GM18505 (cell line): ENCODE data around the gene IWS1.

Experiments
- ATAC-seq: cut with Tn5 transposase; IDR thresholded peaks from one replicate; pipeline ENCODE4 v1.9.1; 2021; ENCODE audit not compliant: unreplicated experiment
- POLR2A ChIP-seq: IDR thresholded peaks from 4 replicates; pipeline ENCODE4 v1.6.1; 2011; ENCODE audit warnings: borderline replicate concordance; ENCODE audit not compliant: insufficient read depth, insufficient read length; ENCODE audit errors: extremely low read depth

Gene IWS1

DNA sequence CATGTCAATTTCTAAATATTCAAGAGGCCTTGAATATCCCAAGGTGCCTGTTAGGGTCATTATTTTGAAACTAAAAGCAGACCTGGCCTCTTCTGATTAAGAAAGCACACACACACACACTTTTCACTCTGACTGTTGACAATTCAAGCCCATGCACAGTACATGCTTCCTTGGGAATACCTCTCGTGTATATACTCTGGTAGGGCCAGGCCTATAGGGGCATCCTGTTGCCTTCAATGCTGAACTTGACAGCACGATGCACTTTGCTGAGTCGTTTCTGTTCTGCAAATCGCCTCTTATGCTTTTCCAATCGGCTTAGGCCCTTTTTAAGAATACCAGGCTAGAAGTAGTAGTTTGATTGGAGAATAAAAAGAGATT is 40.6 kb downstream of the IWS1 start:
- no peak for TF ChIP-seq POLR2A

DNA sequence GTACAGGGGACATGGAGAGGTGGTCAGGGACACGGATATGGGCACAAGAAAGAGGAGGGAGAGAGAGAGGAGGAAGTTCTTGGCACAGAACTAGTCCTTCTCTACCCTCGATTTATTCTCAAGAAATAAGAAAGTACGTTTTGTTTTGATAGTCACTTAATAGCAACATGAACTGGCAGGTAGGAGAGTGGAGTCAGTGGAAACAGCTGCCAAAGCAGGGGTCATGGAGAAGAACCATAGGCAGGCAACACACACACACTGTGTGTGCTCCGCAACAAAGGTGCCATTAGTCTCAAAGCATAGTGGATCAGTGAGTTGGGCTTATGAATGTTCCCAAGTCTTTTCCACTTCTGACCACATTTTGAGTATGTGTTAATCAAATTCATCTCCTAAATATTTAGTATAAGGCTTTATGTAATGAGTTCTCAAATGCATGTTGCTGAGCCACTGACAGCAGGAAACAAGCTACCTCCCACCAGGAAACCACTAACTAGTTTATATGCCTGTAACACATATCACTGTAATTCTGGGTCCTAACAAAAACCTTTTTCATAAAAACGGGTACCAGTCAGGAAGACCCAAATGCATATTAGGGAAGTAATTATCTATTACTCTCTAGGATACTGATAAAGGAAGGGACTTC is 41.1 kb downstream of the IWS1 start:
- ATAC-seq, result no peak

More for the DNA sequence above, 40.6 kb downstream of the IWS1 start:
- no peak for ATAC-seq

DNA sequence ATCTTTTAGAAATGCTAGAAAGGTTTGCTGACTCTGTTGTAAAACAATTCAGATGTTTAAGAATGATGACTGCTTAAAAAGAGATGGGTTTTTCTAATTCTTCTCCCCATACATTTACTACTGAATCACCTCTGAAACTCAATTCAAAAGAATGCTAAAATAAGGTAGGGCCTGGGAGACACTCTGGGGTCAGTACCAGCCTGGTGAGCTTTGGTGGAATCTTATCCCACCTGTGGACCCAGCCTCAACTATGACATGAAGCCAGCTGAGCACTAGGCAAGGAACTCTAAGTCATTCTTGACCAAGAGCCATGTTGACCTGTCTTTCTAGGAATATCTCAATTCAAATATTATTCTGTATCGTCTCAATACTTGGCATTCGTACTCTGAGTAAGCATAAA is 44.3 kb downstream of the IWS1 start:
- no peak for TF ChIP-seq POLR2A
- ATAC-seq, result no peak

More for the DNA sequence above, 41.1 kb downstream of the IWS1 start:
- TF ChIP-seq POLR2A, result no peak

DNA sequence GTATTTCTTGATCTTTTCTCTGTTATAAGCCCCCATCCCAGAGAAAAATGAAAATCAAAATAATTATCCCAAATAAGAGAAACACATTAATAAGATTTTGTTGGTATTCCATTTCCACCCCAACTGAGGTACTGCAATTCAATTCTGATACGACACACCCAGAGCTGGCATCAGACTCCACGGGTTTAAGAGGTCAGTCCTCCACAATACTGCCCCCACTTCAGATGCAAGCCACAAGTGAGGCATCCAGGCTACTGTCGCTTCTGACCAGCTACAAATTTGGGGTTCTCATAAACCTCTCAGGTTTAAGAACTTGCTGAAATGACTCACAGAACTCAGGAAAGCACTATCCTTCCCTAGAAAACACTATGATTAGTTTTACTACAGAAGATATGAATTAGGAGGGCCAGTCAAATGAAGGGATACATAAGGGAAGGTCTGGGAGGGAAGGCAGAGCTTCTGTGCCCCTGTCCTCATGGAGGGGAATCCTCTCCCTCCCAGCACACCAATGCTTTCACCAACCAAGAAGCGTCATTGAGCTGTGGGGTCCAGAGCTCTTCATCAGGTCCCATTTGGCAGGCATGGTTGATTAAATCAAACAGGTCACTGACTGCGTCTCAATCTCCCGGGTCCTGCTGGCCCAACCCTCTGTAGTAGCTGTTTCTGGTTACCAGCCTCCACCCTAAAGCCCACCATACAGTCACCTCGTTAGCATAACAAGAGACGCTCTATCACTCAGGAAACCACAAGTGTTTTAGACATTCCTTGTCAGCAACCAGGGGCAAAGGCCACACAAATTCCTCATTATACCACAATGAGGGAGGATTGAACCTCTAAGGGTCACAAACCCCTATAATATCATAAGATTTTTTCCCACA is 46.2 kb downstream of the IWS1 start:
- no peak for ATAC-seq
- no peak for TF ChIP-seq POLR2A

DNA sequence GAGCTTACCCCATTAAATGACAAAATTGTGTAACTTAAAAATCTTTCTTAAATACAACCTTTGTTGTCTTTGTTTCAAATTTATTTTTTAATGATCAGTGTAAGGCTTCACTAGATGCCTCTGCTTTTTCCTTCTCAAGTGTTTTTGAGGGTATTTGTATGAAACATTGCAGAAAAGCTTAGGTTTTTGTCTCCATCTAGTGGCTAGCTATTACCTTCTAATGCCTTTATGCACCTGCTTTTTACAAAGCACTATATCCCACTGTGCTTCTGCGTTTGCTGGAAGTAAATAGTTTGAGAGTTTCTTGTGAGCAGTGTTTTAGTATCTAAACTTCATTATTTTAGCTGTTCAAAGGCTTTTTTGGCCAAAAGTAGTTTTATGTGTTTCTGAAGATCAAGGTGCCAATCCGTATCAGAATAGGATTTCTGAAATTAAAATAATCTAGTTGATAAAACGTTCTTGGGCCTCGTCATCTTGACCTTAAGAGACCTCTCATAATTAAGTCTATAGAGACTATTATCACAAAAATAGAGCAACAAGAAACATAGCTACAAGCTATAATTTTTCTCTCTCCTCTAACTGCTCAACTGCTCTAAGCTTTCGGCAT is 47.0 kb downstream of the IWS1 start:
- TF ChIP-seq POLR2A, result no peak
- ATAC-seq, result no peak

DNA sequence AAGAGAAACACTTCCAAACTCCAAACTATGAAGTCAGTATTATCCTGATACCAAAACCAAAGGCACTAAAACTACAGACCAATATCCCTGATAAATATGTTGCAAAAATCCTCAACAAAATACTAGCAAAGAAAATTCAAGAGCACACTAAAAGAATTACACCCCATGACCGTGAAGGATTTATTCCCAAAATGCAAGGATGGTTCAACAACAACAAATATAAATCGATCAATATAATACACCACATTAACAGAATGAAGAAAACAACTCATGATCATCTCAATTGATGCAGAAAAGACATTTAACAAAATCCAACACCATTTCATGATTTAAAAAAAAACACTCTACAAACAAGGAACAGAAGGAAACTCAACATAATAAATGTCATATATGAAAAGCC is 50.5 kb downstream of the IWS1 start:
- no peak for TF ChIP-seq POLR2A
- ATAC-seq, result no peak

DNA sequence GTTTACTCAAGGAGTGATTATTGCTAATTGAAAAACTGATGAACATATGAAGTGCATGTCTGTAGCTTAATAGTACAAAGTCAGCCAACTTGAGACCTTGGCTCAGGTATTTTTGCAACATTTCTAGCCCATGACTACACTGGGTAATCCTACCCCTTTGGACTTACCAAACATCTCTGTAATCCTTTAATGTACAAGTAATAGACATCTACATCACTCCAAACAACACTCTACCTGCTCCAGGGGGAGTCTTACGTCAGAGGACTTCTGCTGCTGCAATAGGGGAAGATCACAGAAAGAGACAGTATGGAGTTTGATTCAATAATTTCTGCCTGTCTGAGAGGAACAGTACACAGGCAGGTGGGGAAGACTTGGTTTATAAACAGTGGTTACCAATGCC is 54.0 kb downstream of the IWS1 start:
- TF ChIP-seq POLR2A, result no peak
- no peak for ATAC-seq

DNA sequence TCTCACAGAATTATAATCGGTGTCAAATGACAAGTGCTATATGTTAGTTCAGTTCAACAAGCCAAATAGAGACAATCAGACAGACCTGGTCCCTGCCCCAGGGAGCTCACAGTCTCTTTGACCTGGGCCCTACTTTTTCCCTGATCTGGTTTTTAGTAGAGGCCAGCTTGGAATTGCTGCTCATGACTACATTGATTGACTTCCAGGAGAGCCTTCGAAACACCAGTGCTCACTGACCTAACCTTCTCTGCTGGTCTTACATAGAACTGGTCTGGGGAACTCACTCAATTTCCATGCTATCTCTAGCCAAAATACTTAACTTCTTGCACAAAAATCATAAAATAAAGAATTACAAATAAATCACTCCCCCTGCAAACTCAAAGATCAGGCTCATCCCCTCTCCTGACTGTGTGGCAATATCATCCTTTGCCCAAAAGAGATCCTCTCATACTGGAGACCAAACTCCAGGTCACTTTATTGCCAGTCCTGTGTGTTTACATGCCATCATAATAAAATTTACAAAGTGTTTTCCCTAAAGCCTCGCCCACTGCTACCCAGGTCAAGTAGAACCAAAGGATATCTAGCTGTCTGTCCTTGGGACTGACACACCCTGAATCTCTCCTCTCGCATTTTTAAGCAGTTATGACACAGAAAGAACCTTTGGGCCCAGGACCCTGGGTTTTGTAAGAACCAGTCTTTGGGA is 54.9 kb downstream of the IWS1 start:
- TF ChIP-seq POLR2A, result no peak
- no peak for ATAC-seq

DNA sequence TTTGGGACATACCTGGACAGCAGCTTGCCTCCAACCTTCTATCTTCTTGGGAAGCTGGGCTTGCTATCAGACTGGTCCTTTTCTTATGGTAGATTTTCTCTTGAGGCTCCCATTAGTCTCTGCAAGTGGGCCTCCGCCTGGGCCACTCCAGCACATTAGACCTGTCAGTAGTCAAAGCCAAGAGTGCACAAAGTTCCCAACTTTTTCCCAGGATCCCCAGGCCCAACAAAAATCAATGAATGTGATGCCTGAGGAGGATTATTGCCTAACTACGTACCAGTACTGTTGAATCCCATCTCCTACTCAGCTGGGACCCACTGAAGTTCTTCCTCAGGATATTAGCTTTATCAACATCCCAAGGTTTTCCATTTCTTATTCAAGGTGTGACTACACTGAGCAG is 56.3 kb downstream of the IWS1 start:
- no peak for ATAC-seq
- TF ChIP-seq POLR2A, result no peak

DNA sequence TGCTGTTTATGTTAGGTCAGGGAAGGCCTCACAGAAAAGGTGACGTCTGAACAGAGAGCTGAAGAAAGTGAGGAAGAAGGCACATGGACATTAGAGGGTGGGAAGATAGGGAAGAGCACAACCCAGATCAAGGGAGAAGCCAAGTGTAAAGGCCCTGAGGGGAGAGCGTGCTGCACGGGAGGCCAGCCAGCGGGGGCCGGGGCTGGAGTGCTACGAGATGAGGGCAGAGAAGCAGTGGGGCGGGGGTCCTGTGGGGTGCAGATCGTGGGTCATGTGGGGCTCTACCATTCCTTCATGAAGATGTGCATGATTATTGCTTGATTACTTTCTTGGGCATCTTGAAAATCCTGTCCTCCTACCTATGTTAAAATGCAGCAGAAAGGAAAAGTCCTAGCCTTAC is 57.2 kb downstream of the IWS1 start:
- ATAC-seq, result no peak

DNA sequence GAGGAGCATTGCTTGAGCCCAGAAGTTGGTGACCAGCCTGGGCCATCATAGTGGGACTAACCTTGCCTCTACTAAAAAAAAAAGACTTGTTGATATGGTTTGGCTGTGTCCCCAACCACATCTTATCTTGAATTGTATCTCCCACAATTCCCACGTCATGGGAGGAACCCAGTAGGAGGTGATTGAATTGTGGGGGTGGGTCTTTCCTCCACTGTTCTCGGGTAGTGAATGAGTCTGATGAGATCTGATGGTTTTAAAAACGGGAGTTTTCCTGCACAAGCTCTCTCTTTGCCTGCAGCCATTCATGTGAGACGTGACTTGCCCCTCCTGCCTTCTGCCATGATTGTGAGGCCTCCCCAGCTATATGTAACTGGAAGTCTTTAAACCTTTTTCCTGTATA is 61.0 kb downstream of the IWS1 start:
- TF ChIP-seq POLR2A, result no peak
- no peak for ATAC-seq

More for the DNA sequence above, 57.2 kb downstream of the IWS1 start:
- no peak for TF ChIP-seq POLR2A

DNA sequence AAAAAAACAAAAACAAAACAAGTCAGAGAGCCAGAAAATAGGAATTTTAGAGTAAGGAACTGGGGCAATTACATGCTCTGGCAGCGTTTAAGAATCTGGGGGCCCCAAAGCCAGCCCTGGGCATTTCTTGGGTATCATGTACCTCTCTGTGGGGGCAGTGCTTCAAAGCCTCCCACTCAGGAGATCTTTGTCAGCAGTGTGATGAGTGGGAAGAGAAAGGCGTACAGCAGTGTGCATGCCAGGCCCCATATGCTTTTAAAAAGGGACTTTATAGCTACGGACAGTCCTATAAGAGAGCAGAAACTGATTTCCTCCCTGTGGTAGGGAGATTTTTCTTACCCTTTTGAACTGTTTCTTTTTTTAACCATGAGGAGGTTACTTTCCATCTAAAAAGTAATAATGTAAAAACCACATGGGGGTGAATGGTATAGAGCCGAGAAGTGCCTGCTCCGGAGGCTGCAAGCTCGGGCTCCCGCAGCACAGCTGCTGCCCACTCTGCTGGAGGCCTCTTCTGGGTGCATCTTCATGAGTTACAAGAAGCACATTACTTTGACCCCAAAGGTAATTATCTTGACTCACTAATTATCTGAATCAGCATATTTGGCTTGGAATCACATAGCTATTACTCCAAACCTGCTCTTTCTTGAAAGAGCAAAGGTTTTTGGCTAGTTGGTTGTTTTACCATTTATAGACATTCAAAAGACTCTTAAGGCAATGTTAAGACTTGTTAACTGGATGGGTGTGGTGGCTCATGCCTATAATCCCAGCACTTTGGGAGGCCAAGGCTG is 61.6 kb downstream of the IWS1 start:
- ATAC-seq, result no peak
- TF ChIP-seq POLR2A, result no peak
